ENCODE results near the gene LMF1.

LMF1 gene

GRCh38 chr16:1002399-1003166 lies 31.8 kb upstream of the LMF1 start:
- no peak for TF ChIP-seq CTCF (IDR thresholded peaks at IDR 0.05; ENCODE audit: low read depth, low read length)
- DNase-seq (ENCODE audit: extremely low read depth, low read depth), result peak; percentile 43

- no peak for TF ChIP-seq CTCF (IDR thresholded peaks at IDR 0.05; ENCODE audit: low read depth, low read length)
- DNase-seq (ENCODE audit: extremely low read depth, low read depth), result no peak
Observed at GRCh38 chr16:1001096-1001495, 30.3 kb upstream of the LMF1 start.

GRCh38 chr16:1000608-1001007 lies 29.8 kb upstream of the LMF1 start:
- no peak for DNase-seq (ENCODE audit: extremely low read depth, low read depth)
- TF ChIP-seq CTCF (IDR thresholded peaks at IDR 0.05; ENCODE audit: low read depth, low read length), result no peak

GRCh38 chr16:999677-1000076 lies 28.9 kb upstream of the LMF1 start:
- no peak for DNase-seq (ENCODE audit: extremely low read depth, low read depth)
- no peak for TF ChIP-seq CTCF (IDR thresholded peaks at IDR 0.05; ENCODE audit: low read depth, low read length)

- DNase-seq (ENCODE audit: extremely low read depth, low read depth), result no peak
- TF ChIP-seq CTCF (IDR thresholded peaks at IDR 0.05; ENCODE audit: low read depth, low read length), result no peak
Observed at GRCh38 chr16:998615-999014, 27.8 kb upstream of the LMF1 start.

- DNase-seq (ENCODE audit: extremely low read depth, low read depth), result no peak
- TF ChIP-seq CTCF (IDR thresholded peaks at IDR 0.05; ENCODE audit: low read depth, low read length), result no peak
Observed at GRCh38 chr16:998211-998610, 27.4 kb upstream of the LMF1 start.

GRCh38 chr16:997440-998051 lies 26.8 kb upstream of the LMF1 start:
- no peak for DNase-seq (ENCODE audit: extremely low read depth, low read depth)
- no peak for TF ChIP-seq CTCF (IDR thresholded peaks at IDR 0.05; ENCODE audit: low read depth, low read length)
